GM21737 (cell line): ENCODE data around the gene TMEM9.

Experiments
- ATAC-seq: cut with Tn5 transposase; IDR thresholded peaks from one replicate; pipeline ENCODE4 v1.9.1; 2021; ENCODE audit warnings: mild to moderate bottlenecking, moderate library complexity; ENCODE audit not compliant: unreplicated experiment

Gene TMEM9

GRCh38 chr1:201111156-201111555, 43.1 kb downstream of the TMEM9 start:
- no peak for ATAC-seq

- ATAC-seq, result no peak
Observed at GRCh38 chr1:201110616-201111015, 43.7 kb downstream of the TMEM9 start.

GRCh38 chr1:201110138-201110537, 44.1 kb downstream of the TMEM9 start:
- ATAC-seq, result no peak

GRCh38 chr1:201109651-201110050, 44.6 kb downstream of the TMEM9 start:
- no peak for ATAC-seq

GRCh38 chr1:201108614-201109013, 45.7 kb downstream of the TMEM9 start:
- ATAC-seq, result no peak

- ATAC-seq, result no peak
Observed at GRCh38 chr1:201105688-201106087, 48.6 kb downstream of the TMEM9 start.

GRCh38 chr1:201104141-201104540, 50.1 kb downstream of the TMEM9 start:
- no peak for ATAC-seq

GRCh38 chr1:201103666-201104065, 50.6 kb downstream of the TMEM9 start:
- ATAC-seq, result no peak

GRCh38 chr1:201100169-201100930, 53.9 kb downstream of the TMEM9 start:
- ATAC-seq, result no peak

GRCh38 chr1:201098992-201099677, 55.1 kb downstream of the TMEM9 start:
- no peak for ATAC-seq

- ATAC-seq, result no peak
Observed at GRCh38 chr1:201096977-201097856, 57.1 kb downstream of the TMEM9 start.

GRCh38 chr1:201096041-201096461, 58.2 kb downstream of the TMEM9 start:
- ATAC-seq, result no peak

- no peak for ATAC-seq
Observed at GRCh38 chr1:201095581-201095980, 58.7 kb downstream of the TMEM9 start.

- no peak for ATAC-seq
Observed at GRCh38 chr1:201094832-201095231, 59.4 kb downstream of the TMEM9 start.

GRCh38 chr1:201093962-201094361, 60.3 kb downstream of the TMEM9 start:
- ATAC-seq, result no peak

GRCh38 chr1:201093561-201093960, 60.7 kb downstream of the TMEM9 start:
- ATAC-seq, result no peak

- no peak for ATAC-seq
Observed at GRCh38 chr1:201092738-201093137, 61.5 kb downstream of the TMEM9 start.

GRCh38 chr1:201091256-201091655, 63.0 kb downstream of the TMEM9 start:
- ATAC-seq, result no peak

- no peak for ATAC-seq
Observed at GRCh38 chr1:201090541-201090940, 63.7 kb downstream of the TMEM9 start.

GRCh38 chr1:201089596-201089995, 64.7 kb downstream of the TMEM9 start:
- no peak for ATAC-seq

GRCh38 chr1:201088901-201089525, 65.3 kb downstream of the TMEM9 start:
- no peak for ATAC-seq
